Stimulated activated CD8-positive, alpha-beta memory T cell treated with anti-CD3 and anti-CD28 coated beads, Interleukin-4, amount 100 ng/mL, for 1 hour (primary cell): ENCODE data around the gene AGBL5.

Experiments used
- DNase-seq, 2 donors: peaks; one replicate each; pipeline ENCODE4 v3.0.0-alpha.2; 2020; ENCODE audit warnings: low read depth in 2 of 2, low spot score in 1 of 2

AGBL5 gene

GRCh38 chr2:27050281-27050995 lies 1.0 kb upstream of the AGBL5 start:
- peak; percentile 84 to 85 for DNase-seq

- DNase-seq = peak in 1 of 2 donors; percentile 19
Observed at GRCh38 chr2:27051902-27052645, 606 bp downstream of the AGBL5 start.

GRCh38 chr2:27053321-27053720 lies 1.9 kb downstream of the AGBL5 start:
- no peak for DNase-seq

GRCh38 chr2:27053776-27054175 lies 2.3 kb downstream of the AGBL5 start:
- no peak for DNase-seq

GRCh38 chr2:27054721-27055120 lies 3.3 kb downstream of the AGBL5 start:
- no peak for DNase-seq

GRCh38 chr2:27057184-27057583 lies 5.7 kb downstream of the AGBL5 start:
- DNase-seq = no peak

GRCh38 chr2:27058210-27058609 lies 6.7 kb downstream of the AGBL5 start:
- DNase-seq = no peak

GRCh38 chr2:27059141-27059820 lies 7.8 kb downstream of the AGBL5 start:
- DNase-seq = no peak

- DNase-seq = no peak
Observed at GRCh38 chr2:27060323-27060722, 8.9 kb downstream of the AGBL5 start.

GRCh38 chr2:27065128-27065527 lies 13.7 kb downstream of the AGBL5 start:
- no peak for DNase-seq

GRCh38 chr2:27067385-27067784 lies 15.9 kb downstream of the AGBL5 start:
- no peak for DNase-seq

GRCh38 chr2:27069436-27069835 lies 18.0 kb downstream of the AGBL5 start:
- DNase-seq = no peak

GRCh38 chr2:27069961-27070618 lies 18.6 kb downstream of the AGBL5 start:
- DNase-seq = no peak

GRCh38 chr2:27070653-27071276 lies 19.3 kb downstream of the AGBL5 start:
- no peak for DNase-seq

GRCh38 chr2:27071277-27071989 lies 20.0 kb downstream of the AGBL5 start, which contains the start of gene OST4:
Gene OST4 (minus strand): TSS chr2:27071654.
- DNase-seq = peak in 1 of 2 donors; percentile 79

- no peak for DNase-seq
Observed at GRCh38 chr2:27071990-27072830, 20.7 kb downstream of the AGBL5 start.

- DNase-seq = no peak
Observed at GRCh38 chr2:27072920-27073319, 21.5 kb downstream of the AGBL5 start.

- DNase-seq = no peak
Observed at GRCh38 chr2:27073782-27074181, 22.3 kb downstream of the AGBL5 start.

- DNase-seq = no peak
Observed at GRCh38 chr2:27074738-27075565, 23.5 kb downstream of the AGBL5 start.
